A673 (cell line): Measurements from ENCODE around the gene ADCYAP1R1. TPM values are rescaled to one million over a fixed set of nuclear protein-coding genes. Genes with fewer than 3 reads are reported as not detected.
A peak's percentile ranks its signal among the peaks of the same experiment; 100 is the strongest.

ENCODE experiments used
- BruUV-seq: library from RNA; stranded (reverse); fragments of 400-500 nt; replicated peaks from 2 replicates; lab custom pipeline; 2021; lab: Mats Ljungman, UMichigan
- CTCF ChIA-PET: fragments of 300-600 bp; sonication (Branson Sonifier 250); formaldehyde crosslinking; loops from one replicate; lab custom pipeline; 2022; ENCODE audit warnings: antibody characterized with exemption; lab: Charles Lee
- POLR2A ChIA-PET: fragments of 300-600 bp; sonication (Branson Sonifier 250); formaldehyde crosslinking; loops from one replicate; lab custom pipeline; 2022; ENCODE audit warnings: antibody characterized with exemption; ENCODE audit not compliant: low non-redundant PET; lab: Charles Lee
- DNase-seq: peaks from one replicate; pipeline ENCODE4 v3.0.0-alpha.2; 2015; ENCODE audit warnings: low spot score
- H3K27ac ChIP-seq: fragments of 200-600 bp; sonication (generic); 2 replicates; pipeline ENCODE4 v1.5.1; 2016; ENCODE audit warnings: mixed run types, low read depth, mild to moderate bottlenecking, mixed read lengths, antibody characterized with exemption, low read length; ENCODE audit not compliant: poor library complexity, severe bottlenecking
- H3K27me3 ChIP-seq: fragments of 200-600 bp; sonication (generic); replicated peaks from 2 replicates; pipeline ENCODE4 v1.6.1; 2017; ENCODE audit warnings: mixed run types, low read depth, mild to moderate bottlenecking, mixed read lengths, antibody characterized with exemption, low read length; ENCODE audit not compliant: insufficient read depth, poor library complexity
- H3K36me3 ChIP-seq: fragments of 200-600 bp; sonication (generic); 2 replicates; pipeline ENCODE4 v1.6.1; 2016; ENCODE audit warnings: mixed run types, mild to moderate bottlenecking, mixed read lengths, antibody characterized with exemption, low read length; ENCODE audit not compliant: insufficient read depth, poor library complexity, severe bottlenecking
- H3K4me1 ChIP-seq: fragments of 200-600 bp; sonication (generic); 2 replicates; pipeline ENCODE4 v1.6.1; 2017; ENCODE audit warnings: mixed run types, mild to moderate bottlenecking, mixed read lengths, antibody characterized with exemption, low read length; ENCODE audit not compliant: insufficient read depth, poor library complexity, severe bottlenecking
- H3K4me3 ChIP-seq: fragments of 200-600 bp; sonication (generic); 2 replicates; pipeline ENCODE4 v1.5.1; 2016; ENCODE audit warnings: low read depth, mixed run types, mild to moderate bottlenecking, mixed read lengths, low read length; ENCODE audit not compliant: poor library complexity, severe bottlenecking
- H3K9me3 ChIP-seq: fragments of 200-600 bp; sonication (generic); 2 replicates; pipeline ENCODE4 v1.6.1; 2016; ENCODE audit warnings: mixed run types, low read depth, mild to moderate bottlenecking, mixed read lengths, antibody characterized with exemption, low read length; ENCODE audit not compliant: poor library complexity, severe bottlenecking
- EZH2 ChIP-seq: fragments of 200-600 bp; sonication (generic); IDR thresholded peaks from 2 replicates; pipeline ENCODE4 v1.6.1; 2017; ENCODE audit warnings: borderline replicate concordance, low read depth, mild to moderate bottlenecking, mixed read lengths, antibody characterized with exemption, low read length; ENCODE audit not compliant: poor library complexity, severe bottlenecking
- intact Hi-C: fragments of 100-400 bp; cut with micrococcal nuclease; formaldehyde crosslinking; loops from one replicate; pipeline ENCODE4 v1.10.0; 2022; ENCODE audit not compliant: unreplicated experiment
- total RNA-seq: library from RNA; stranded (reverse); gene quantifications from 2 replicates; pipeline ENCODE4 v1.2.3, GENCODE V29; 2021
- TF ChIP-seq, protein P1 (sequence below): fragments of 300-800, 200-600 bp; sonication (generic); conservative IDR thresholded peaks from 2 replicates; pipeline ENCODE4 v1.5.1; 2017; ENCODE audit warnings: low read depth, mild to moderate bottlenecking, antibody characterized with exemption, low read length, moderate library complexity, mixed read lengths

Gene ADCYAP1R1
- total RNA-seq, 1 experiment from 2014 or later: not detected

DNA sequence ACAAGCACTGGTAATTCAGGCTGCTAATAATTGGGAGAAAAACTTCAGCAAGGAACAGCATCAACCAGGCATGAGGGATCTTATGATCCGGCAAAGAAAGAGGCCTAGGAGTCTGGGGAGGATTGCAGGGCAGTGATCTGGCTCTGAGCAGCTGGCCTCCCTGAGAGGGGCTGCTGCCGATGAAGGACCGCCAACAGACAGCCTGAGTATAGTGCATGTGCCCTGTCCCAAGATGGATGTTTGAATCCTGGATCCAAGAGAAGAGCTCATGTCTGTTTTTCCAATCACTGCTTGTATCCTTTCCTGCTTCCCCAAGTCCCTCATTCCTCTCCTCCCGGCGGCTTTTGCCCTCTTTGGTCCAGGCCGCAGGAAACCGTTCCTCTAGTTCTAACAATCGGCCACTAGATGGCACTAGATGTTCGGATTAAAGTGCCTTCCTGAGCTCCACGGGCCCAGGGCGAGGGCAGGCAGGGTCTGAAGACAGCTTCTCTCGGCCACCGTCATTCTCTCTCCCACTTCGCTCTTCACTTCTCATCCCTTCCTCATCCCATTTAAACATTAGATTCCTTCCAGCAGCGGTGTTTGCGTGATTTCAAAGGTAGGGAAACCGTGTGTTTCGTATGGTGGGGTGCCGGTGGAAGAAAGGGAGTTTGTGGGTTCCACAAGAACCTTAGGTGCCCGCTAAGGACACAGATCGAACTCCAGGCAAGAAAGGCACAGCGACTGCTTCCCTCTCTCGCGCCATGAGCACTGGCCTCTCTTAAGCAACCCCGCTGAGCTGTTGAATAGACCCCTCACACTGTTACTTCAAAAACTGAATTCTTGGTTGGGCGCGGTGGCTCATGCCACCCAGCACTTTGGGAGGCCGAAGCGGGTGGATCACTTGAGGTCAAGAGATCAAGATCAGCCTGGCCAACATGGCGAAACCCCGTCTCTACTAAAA, 82.4 kb downstream of the ADCYAP1R1 start:
- no peak overlapping the region for H3K4me3 ChIP-seq
- H3K4me1 ChIP-seq: no peaks in the 10 kb centered on the region
- H3K27me3 ChIP-seq: no peaks in the 10 kb centered on the region
- no peak overlapping the region for H3K27ac ChIP-seq
- no peak for TF ChIP-seq EZH2
- TF ChIP-seq, protein P1, sequence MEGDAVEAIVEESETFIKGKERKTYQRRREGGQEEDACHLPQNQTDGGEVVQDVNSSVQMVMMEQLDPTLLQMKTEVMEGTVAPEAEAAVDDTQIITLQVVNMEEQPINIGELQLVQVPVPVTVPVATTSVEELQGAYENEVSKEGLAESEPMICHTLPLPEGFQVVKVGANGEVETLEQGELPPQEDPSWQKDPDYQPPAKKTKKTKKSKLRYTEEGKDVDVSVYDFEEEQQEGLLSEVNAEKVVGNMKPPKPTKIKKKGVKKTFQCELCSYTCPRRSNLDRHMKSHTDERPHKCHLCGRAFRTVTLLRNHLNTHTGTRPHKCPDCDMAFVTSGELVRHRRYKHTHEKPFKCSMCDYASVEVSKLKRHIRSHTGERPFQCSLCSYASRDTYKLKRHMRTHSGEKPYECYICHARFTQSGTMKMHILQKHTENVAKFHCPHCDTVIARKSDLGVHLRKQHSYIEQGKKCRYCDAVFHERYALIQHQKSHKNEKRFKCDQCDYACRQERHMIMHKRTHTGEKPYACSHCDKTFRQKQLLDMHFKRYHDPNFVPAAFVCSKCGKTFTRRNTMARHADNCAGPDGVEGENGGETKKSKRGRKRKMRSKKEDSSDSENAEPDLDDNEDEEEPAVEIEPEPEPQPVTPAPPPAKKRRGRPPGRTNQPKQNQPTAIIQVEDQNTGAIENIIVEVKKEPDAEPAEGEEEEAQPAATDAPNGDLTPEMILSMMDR: peak; percentile 75
- intact Hi-C loops: loop anchor here (1.0 to 5.0 kb wide), 3 partner anchors 500 to 1068 kb away; no protein-coding TSS in a partner anchor
- ChIA-PET CTCF (interaction anchor here (0.6 to 2.2 kb wide), 10 partner anchors 12 to 1070 kb away, joined by 3 to 16 read pairs (median 4); no protein-coding TSS in a partner anchor), POLR2A (no interaction called here)
- H3K36me3 ChIP-seq: no peaks in the 10 kb centered on the region
- BruUV-seq: no TSS peak
- no peaks in the 10 kb centered on the region for H3K9me3 ChIP-seq
- peak; percentile 91 for DNase-seq

DNA sequence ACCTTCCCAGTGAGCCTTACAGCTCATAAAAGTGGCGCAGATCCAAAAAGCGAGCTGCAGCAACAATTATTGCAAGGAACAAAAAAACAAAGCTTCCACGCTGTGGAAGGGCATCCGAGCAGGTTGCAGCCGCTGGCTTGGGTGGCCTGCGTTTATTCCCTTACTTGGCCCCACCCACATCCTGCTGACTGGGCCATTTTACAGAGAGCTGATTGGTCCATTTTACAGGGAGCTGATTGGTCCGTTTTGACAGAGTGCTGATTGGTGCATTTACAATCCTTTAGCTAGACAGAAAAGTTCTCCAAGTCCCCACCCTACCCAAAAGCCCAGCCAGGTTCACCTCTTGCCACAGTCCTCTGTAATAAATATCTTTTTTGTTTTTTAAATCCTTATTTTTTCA, 85.1 kb downstream of the ADCYAP1R1 start:
- POLR2A ChIA-PET: no interaction called here

DNA sequence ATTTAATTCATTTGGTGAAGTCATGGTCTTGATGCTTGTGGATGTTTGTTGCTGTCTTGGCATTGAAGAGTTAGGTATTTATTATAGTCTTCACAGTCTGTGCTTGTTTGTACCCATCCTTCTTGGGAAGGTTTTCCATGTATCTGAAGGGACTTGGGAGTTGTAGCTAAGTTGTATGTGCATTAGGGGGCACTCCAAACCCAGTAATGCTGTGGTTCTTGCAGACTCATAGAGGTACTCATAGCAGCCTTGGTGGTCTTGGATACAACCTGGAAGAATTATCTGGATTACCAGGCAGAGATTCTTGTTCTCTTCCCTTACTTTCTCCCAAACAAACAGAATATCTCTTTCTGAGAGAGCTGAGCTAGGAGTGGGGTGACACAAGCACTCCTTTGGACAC, 93.2 kb downstream of the ADCYAP1R1 start:
- no TSS peak for BruUV-seq
- intact Hi-C loops: loop anchor here (2.0 to 5.0 kb wide), 2 partner anchors 487 to 591 kb away; no protein-coding TSS in a partner anchor
- H3K27ac ChIP-seq: no peak overlapping the region
- no peak for TF ChIP-seq EZH2
- TF ChIP-seq, protein P1: peak; percentile 61
- no peaks in the 10 kb centered on the region for H3K9me3 ChIP-seq
- H3K4me1 ChIP-seq: no peaks in the 10 kb centered on the region
- POLR2A ChIA-PET: no interaction called here
- H3K36me3 ChIP-seq: no peaks in the 10 kb centered on the region
- peak; percentile 68 for DNase-seq
- CTCF ChIA-PET: interaction anchor here (1.0 kb wide), 1 partner anchor 488 kb away, joined by 3 read pairs; no protein-coding TSS in a partner anchor
- no peak overlapping the region for H3K4me3 ChIP-seq
- no peaks in the 10 kb centered on the region for H3K27me3 ChIP-seq

More for the DNA sequence above, 85.1 kb downstream of the ADCYAP1R1 start:
- Histone ChIP-seq H3K4me1 (no peaks in the 10 kb centered on the region), H3K27me3 (no peaks in the 10 kb centered on the region), H3K4me3 (no peak overlapping the region), H3K9me3 (no peaks in the 10 kb centered on the region), H3K27ac (no peak overlapping the region), H3K36me3 (no peaks in the 10 kb centered on the region)
- BruUV-seq: no TSS peak
- CTCF ChIA-PET: interaction anchor here (0.6 kb wide), 1 partner anchor 8 kb away, joined by 3 read pairs; no protein-coding TSS in a partner anchor
- DNase-seq: no peak
- TF ChIP-seq EZH2: no peak
- TF ChIP-seq, protein P1: no peak
- intact Hi-C loops: no loop called here
